ENCODE measurements around the gene PELI2.

- TF ChIP-seq CTCF (IDR thresholded peaks at IDR 0.05 in 2 of 3, conservative IDR thresholded peaks at IDR 0.05 in 1 of 3; ENCODE audit: borderline replicate concordance in 1 of 3, insufficient read depth in 1 of 3, low read depth in 2 of 3, low read length in 2 of 3): no peak
- no peak for TF ChIP-seq EZH2phosphoT487 (IDR thresholded peaks at IDR 0.05; ENCODE audit: borderline replicate concordance)
- no peak for TF ChIP-seq SIN3A (IDR thresholded peaks at IDR 0.05; ENCODE audit: low read depth)
Observed at GRCh38 chr14:56274556-56274955, 156.3 kb downstream of the PELI2 start.
